ENCODE measurements around the gene RLN3.

RLN3 gene

DNA sequence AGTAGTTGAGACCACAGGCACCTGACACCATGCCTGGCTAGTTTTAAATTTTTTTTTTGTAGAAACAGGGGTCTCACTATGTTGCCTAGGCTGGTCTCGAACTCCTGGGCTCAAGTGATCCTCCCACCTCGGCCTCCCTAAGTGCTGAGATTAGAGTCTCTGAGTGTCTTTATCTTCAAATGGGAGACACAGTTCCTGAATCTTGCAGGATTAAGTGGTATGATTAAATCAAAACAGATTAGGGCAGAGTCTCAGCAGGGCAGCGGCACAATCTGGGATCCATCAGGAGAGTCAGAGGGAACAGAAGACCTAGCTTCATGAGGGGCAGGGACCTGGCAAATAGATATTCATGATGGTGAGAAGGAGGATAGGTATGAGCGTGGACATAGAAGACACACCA is 953 bp downstream of the RLN3 start:
- no peaks in the 10 kb centered on the region for H3K27me3 ChIP-seq (ENCODE audit: insufficient read depth, low read length, poor library complexity)
- peaks cover 8% of the 10 kb centered on the region for H3K79me2 ChIP-seq (ENCODE audit: insufficient read depth, low read length)
- peaks cover 27% of the 10 kb centered on the region for H3K4me1 ChIP-seq (ENCODE audit: insufficient read depth, low read length)
- H3K4me2 ChIP-seq (ENCODE audit: insufficient read depth, low read length): no peak overlapping the region
- peaks cover 3% of the 10 kb centered on the region; the same call in 1 of the 2 replicates for H4K20me1 ChIP-seq (ENCODE audit: insufficient read depth, low read length)
- H3K9ac ChIP-seq (ENCODE audit: low read depth, low read length): no peak overlapping the region
- DNase-seq (no peak), ATAC-seq (ENCODE audit: insufficient read depth, low read depth) (no peak)
- TF ChIP-seq, protein P1, sequence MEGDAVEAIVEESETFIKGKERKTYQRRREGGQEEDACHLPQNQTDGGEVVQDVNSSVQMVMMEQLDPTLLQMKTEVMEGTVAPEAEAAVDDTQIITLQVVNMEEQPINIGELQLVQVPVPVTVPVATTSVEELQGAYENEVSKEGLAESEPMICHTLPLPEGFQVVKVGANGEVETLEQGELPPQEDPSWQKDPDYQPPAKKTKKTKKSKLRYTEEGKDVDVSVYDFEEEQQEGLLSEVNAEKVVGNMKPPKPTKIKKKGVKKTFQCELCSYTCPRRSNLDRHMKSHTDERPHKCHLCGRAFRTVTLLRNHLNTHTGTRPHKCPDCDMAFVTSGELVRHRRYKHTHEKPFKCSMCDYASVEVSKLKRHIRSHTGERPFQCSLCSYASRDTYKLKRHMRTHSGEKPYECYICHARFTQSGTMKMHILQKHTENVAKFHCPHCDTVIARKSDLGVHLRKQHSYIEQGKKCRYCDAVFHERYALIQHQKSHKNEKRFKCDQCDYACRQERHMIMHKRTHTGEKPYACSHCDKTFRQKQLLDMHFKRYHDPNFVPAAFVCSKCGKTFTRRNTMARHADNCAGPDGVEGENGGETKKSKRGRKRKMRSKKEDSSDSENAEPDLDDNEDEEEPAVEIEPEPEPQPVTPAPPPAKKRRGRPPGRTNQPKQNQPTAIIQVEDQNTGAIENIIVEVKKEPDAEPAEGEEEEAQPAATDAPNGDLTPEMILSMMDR (IDR thresholded peaks at IDR 0.05; ENCODE audit: borderline replicate concordance, extremely low read depth, low read length, poor library complexity, severe bottlenecking): no peak
- TF ChIP-seq EZH2 (IDR thresholded peaks at IDR 0.05; ENCODE audit: borderline replicate concordance, low read depth, low read length, severe bottlenecking): no peak
- H3K4me3 ChIP-seq (ENCODE audit: low read depth in 1 of 2, low read length in 2 of 2): no peak overlapping the region
- no peak overlapping the region for H3K27ac ChIP-seq (ENCODE audit: low read length)
- H3K9me3 ChIP-seq (ENCODE audit: insufficient read depth, low read length, severe bottlenecking): no peaks in the 10 kb centered on the region
- H2AFZ ChIP-seq (ENCODE audit: low read depth, low read length): no peak overlapping the region
- H3K36me3 ChIP-seq (ENCODE audit: insufficient read depth, low read length): 0 out of 2 replicates have a peak, but pooled peaks cover 6% of the 10 kb centered on the region

DNA sequence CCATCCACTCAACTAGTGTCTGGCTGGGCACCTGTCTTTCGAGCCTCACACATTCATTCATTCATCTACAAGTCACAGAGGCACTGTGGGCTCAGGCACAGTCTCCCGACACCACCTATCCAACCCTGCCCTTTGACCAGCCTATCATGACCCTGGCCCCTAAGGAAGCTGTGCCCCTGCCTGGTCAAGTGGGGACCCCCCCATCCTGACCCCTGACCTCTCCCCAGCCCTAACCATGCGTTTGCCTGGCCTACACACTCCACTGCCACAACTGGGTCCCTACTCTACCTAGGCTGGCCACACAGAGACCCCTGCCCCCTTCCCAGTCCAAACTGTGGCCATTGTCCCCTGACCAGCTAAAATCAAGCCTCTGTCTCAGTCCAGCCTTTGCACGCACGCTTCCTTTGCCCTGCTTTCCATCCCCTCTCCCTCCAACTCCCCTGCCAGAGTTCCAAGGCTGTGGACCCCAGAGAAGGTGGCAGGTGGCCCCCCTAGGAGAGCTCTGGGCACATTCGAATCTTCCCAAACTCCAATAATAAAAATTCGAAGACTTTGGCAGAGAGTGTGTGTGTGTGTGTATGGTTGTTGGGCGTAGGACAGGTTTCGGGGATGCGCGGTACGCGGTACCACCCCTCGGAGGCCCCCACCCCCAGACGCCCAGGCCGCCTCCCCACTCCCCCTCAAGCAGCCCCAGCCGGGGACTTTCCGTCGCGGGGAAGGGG is 3.2 kb downstream of the RLN3 start:
- Histone ChIP-seq H3K9me3 (ENCODE audit: insufficient read depth, low read length, severe bottlenecking) (no peaks in the 10 kb centered on the region), H3K27me3 (ENCODE audit: insufficient read depth, low read length, poor library complexity) (no peaks in the 10 kb centered on the region), H3K4me2 (ENCODE audit: insufficient read depth, low read length) (peak overlapping the region; percentile 79), H4K20me1 (ENCODE audit: insufficient read depth, low read length) (peaks cover 3% of the 10 kb centered on the region; the same call in 1 of the 2 replicates), H3K36me3 (ENCODE audit: insufficient read depth, low read length) (0 out of 2 replicates have a peak, but pooled peaks cover 6% of the 10 kb centered on the region), H3K9ac (ENCODE audit: low read depth, low read length) (peak overlapping the region; percentile 73), H3K27ac (ENCODE audit: low read length) (peak overlapping the region; percentile 84), H3K4me3 (ENCODE audit: low read depth in 1 of 2, low read length in 2 of 2) (peak overlapping the region; percentile 31 to 60; a peak in 3 of 4 replicates), H3K79me2 (ENCODE audit: insufficient read depth, low read length) (peaks cover 8% of the 10 kb centered on the region), H2AFZ (ENCODE audit: low read depth, low read length) (peak overlapping the region; percentile 76), H3K4me1 (ENCODE audit: insufficient read depth, low read length) (peaks cover 27% of the 10 kb centered on the region)
- ATAC-seq (ENCODE audit: insufficient read depth, low read depth): no peak
- no peak for TF ChIP-seq EZH2 (IDR thresholded peaks at IDR 0.05; ENCODE audit: borderline replicate concordance, low read depth, low read length, severe bottlenecking)
- TF ChIP-seq, protein P1 (IDR thresholded peaks at IDR 0.05; ENCODE audit: borderline replicate concordance, extremely low read depth, low read length, poor library complexity, severe bottlenecking): no peak
- no peak for DNase-seq

DNA sequence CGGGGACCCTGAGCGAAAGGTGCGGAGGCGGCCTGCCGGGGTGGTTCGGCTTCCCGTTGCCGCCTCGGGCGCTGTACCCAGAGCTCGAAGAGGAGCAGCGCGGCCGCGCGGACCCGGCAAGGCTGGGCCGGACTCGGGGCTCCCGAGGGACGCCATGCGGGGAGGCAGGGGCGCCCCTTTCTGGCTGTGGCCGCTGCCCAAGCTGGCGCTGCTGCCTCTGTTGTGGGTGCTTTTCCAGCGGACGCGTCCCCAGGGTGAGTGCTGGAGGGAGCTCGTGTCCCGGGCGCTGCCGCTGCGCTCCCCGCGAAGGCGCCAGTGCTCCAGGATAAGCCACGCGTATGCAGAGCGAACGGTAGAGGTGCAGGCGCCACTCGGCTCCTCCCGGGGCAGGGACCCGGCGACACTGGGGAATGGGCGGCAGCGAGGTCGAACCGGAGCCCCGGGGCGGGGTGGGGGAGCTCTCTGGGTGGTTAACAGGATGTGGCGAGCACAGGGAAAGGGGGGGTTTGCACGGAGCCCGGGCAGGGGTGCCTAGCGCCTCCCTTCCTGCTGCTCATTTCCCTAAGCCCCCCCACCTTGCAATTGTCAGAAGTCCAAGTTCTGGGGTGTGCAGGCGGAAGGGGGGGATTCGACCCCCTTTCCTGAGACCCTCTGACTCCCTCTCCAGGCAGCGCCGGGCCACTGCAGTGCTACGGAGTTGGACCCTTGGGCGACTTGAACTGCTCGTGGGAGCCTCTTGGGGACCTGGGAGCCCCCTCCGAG is 4.0 kb downstream of the RLN3 start, which contains the start of gene IL27RA:
TSS of gene IL27RA (plus strand) at position 44 of the 762 bp plus-strand sequence. CDS start at position 155, 111 bp downstream.
- H3K27ac ChIP-seq (ENCODE audit: low read length): peak within 1 kb of the TSS; percentile 84
- H3K4me1 ChIP-seq (ENCODE audit: insufficient read depth, low read length): peaks cover 27% of the 10 kb centered on the region
- H3K4me3 ChIP-seq (ENCODE audit: low read depth in 1 of 2, low read length in 2 of 2): peak within 1 kb of the TSS; percentile 31 to 60; a peak in 3 of 4 replicates
- peaks cover 8% of the 10 kb centered on the region for H3K79me2 ChIP-seq (ENCODE audit: insufficient read depth, low read length)
- no peak for TF ChIP-seq EZH2 (IDR thresholded peaks at IDR 0.05; ENCODE audit: borderline replicate concordance, low read depth, low read length, severe bottlenecking)
- TF ChIP-seq, protein P1 (IDR thresholded peaks at IDR 0.05; ENCODE audit: borderline replicate concordance, extremely low read depth, low read length, poor library complexity, severe bottlenecking): peak; percentile 83
- 0 out of 2 replicates have a peak, but pooled peaks cover 6% of the 10 kb centered on the region for H3K36me3 ChIP-seq (ENCODE audit: insufficient read depth, low read length)
- H4K20me1 ChIP-seq (ENCODE audit: insufficient read depth, low read length): peaks cover 3% of the 10 kb centered on the region; the same call in 1 of the 2 replicates
- ATAC-seq (ENCODE audit: insufficient read depth, low read depth) (peak; percentile 89), DNase-seq (peak; percentile 92)
- no peaks in the 10 kb centered on the region for H3K27me3 ChIP-seq (ENCODE audit: insufficient read depth, low read length, poor library complexity)
- H3K9ac ChIP-seq (ENCODE audit: low read depth, low read length): peak within 1 kb of the TSS; percentile 73
- H3K4me2 ChIP-seq (ENCODE audit: insufficient read depth, low read length): peak within 1 kb of the TSS; percentile 79
- H2AFZ ChIP-seq (ENCODE audit: low read depth, low read length): peak within 1 kb of the TSS; percentile 76
- H3K9me3 ChIP-seq (ENCODE audit: insufficient read depth, low read length, severe bottlenecking): no peaks in the 10 kb centered on the region
